ENCODE measurements around the gene KCTD8.
A peak's percentile ranks its signal among the peaks of the same experiment; 100 is the strongest.

KCTD8 gene

DNA sequence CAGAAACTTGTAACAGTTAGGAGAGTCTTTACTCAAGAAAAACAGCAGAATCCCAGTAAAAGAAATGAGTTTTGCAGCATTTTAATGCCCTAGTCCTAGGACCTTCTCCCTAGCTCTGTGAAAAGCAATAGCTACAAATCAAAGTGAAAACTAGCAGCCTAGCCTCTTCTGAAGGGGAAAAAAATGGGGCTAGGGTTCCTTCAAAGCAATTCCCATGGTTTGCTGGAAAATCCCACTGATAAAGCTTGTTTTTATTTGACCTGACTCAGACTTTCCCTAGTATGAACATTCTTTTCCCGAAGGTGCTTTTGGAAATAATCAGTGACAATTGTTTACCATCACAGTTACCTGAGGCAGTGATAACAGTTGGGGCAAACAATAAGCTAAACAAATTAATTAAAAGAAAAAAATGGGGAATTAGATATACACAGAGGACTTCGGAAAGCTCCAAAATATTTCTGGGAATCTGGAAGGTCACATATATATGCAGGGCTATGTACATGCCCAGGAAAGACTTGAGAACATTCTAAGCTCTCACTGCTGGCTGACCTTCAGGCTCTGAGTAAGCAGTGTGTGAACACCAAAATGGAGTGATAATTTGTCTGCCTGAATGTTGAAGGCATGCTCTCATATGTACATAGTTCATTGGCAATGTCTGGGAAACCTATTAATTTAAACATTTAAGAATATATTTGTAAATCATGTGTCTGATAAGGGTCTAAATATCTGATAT is 285.9 kb downstream of the KCTD8 start:
- no peak for DNase-seq (ENCODE audit: low read depth)

DNA sequence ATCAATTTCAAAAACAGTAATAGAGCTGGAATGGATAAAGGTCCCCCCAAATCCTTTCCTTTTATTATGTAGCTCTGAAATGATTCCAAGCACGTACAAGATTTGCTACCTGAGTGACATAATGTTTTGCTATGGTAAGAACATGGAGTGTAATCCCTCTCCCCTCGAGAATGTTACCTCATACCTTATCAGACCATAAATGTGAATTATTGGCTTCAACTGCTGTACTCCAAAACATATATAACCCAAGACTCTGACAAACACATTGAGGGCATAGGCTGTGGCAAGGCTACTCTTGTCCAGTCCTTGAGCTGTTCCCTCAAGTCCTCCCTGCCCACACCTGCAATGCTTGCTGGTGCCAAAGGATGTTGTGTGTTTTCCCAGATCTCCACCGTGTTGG is 286.9 kb downstream of the KCTD8 start:
- DNase-seq (ENCODE audit: low read depth) = no peak

DNA sequence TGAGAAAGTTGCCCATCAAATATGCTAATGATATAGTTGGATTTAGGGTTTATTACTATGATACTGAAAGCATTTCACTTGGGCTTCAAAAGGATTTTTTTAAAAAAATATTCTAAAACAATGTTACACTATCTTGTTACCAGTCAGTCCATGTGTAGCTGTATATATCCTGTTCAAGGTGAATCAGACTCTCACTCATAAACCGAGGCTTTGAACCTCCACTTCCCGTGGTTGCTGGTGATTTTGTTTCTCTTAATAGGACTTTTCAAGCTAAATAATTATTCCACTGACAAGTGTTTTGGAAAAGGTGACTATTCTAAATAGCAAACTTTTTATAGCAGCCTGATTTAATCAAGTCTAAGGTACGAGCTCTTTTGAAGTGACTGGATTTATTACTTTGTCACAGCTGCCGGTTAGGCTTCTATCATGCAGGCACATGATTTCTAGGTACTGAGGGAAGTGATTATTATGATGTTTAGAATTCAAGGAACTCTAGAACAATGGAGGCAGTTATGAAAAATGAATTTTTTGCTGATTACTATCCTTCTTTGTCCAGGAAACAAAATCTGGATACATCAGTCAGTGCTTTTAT is 287.7 kb downstream of the KCTD8 start:
- no peak for DNase-seq (ENCODE audit: low read depth)

DNA sequence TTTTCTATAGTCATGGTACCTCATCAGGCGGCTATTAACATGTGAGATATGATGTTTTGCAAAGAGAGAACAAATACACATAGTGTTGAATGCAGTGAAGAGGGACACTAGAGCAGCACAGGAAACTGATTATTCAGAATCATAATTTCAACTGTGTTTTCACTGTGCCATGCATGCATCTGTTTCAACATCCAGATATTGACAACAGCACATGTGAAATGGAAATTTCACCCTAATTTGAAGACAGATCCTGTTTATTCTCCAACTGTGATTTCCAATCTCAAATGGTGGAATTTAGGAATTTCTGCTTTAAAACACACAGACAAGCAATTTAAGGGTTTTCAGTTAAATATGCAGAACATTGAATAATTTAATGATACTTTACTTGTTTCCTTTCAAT is 288.6 kb downstream of the KCTD8 start:
- no peak for DNase-seq (ENCODE audit: low read depth)

DNA sequence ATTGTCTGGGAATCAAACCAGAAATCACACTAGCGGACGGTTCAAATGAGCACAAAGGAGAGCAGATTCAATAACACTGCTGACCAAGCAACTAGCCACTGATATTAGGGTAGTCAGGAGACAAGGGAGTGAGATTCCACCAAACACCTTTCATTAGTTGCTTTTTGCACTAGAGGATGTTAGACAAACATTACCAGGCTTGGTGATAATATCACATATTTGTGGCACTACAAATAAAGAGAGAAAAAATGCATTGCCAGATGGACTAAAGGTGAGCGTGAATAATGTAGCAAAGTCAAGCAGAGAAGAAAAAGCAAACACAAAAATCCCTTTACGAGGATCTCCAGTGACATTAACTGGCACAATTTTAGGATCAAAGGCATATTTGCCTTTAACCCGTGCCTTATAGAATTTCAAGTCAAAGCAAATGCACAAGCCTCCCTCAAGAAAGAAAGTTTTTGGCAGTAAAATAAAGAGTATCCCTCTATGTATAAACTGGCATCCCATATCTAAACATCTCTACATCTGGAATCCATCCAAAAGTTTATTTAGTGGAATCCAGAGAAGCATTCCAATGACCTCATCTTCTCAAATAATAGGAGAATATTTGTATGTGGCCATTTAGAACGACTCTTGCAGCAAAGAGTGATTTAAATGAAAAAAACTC is 290.9 kb downstream of the KCTD8 start:
- DNase-seq (ENCODE audit: low read depth) = peak; percentile 60

DNA sequence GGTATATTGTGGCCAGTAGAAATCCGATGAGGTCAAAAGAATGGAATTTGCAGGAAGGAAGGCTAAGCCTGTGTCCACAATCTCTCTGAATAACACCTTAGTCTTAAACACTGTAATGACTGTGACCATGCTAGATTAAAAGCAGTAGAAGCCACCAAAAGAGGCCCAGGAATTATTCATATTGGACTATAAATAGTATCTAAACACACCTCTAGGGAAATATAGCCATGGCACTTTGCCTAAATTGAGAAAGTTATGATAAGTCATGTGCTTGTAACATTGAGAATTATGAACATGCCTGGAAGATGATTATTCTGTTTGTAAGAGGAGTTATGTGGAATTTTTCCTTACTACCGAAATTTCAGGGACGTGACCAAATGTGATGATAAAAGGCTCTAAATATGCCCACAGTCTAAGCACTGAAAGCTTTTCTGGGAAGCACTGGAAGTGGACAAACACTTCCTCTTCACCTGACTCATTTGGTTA is 298.5 kb downstream of the KCTD8 start:
- peak; percentile 50 for DNase-seq (ENCODE audit: low read depth)

DNA sequence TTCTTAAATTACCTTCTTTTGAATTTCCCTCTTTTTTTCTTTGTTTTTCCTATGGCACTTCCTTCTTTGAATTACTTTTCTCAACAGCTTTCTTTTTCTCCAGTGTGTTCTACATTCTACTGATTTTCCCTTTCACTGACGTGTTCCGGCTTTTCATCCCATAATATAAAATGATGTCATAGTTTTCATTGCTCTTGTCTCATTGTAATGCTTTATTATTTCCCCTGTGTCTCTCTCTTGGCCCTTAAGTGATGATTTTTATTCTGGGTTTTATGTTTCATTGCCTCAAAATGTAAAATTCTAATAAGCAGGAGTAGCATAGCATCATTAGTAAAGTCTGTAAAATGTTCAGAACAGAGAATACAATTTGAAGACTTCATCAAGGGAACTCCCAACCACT is 299.3 kb downstream of the KCTD8 start:
- no peak for DNase-seq (ENCODE audit: low read depth)

DNA sequence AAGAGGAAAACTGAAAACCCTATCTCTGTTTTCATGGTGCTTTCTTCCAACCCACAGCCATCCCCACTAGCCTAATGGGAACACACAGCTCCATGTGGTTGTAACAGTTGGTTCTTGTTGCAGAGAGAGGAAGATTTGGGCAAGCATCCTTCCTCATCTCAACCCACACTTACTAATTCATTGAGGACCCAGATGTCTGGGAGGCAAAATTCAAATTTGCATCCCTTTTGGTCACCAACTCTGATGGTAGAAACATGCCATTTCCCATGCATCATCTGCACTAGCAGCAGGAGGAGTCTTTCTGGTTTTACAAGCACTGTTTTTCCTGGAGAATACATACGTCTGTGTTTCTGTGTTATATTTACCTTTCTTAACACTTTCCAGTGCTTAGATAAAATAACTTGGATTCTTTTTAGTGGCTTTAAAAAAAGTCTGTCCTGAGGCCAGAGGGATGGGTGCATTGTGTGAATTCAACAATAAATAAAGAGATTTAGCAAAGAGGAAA is 301.0 kb downstream of the KCTD8 start:
- DNase-seq (ENCODE audit: low read depth) = no peak

DNA sequence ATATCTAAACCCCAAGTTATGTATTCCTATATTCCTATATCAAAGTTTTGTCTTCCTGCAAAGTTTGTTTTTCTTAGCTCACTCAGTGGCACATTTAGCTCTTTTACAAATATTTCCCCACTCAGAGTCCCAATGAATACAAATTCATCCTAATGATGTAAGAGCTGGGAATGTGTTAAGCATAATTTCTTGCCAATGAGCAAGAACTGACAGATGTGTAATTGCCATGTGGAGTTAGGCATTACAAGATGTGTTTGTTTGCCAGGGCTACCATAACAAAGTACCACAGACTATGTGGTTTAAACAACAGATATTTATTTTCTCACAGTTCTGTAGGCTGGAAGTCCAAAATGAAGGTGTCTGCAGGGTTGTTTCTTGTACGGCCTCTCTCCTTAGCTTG is 302.1 kb downstream of the KCTD8 start:
- DNase-seq (ENCODE audit: low read depth) = no peak

DNA sequence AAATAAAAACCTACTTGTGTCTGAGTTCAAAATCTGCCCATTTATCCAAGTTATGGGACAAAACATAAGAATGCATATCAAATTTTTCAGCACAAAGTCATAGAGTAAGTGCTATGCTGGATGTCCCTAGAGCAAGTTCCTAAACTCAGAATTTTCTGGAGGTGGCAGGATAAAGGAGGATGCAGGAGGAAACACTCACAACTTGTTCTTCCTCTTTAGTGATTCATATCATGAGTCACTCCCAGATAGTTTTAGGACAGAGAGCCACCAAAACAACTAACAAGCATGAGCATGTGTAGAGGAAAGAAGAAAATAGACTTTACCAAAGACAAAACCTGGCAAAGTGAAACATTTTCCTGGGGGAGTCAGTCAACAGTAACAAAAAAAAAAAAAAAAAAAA is 302.7 kb downstream of the KCTD8 start:
- peak; percentile 48 for DNase-seq (ENCODE audit: low read depth)

DNA sequence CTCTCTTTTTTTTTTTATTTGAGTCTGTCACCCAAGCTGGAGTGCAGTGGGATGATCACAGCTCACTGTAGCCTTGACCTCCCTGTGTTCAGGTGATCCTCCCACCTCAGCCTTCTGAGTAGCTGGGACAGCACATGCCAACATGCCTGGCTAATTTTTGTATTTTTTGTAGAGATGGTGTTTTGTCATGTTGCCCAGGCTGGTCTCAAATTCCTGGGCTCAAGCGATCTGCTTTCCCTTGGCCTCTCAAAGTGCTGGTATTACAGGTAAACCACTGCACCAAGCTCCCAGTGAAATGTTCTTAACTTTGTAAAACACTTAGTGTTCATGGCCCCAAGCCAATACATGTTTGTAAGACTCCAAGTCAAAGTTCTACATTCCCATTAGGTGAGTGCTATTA is 316.1 kb downstream of the KCTD8 start:
- DNase-seq (ENCODE audit: low read depth) = no peak

All from iris pigment epithelial cell (primary cell).